GM19397 (cell line): ENCODE measurements around the gene RAB36.

Experiments
- ATAC-seq: cut with Tn5 transposase; IDR thresholded peaks from one replicate; pipeline ENCODE4 v1.9.1; 2021; ENCODE audit warnings: mild to moderate bottlenecking, moderate library complexity; ENCODE audit not compliant: unreplicated experiment

The RAB36 gene

GRCh38 chr22:23108249-23109078 is 36.8 kb upstream of the RAB36 start:
- ATAC-seq = no peak

GRCh38 chr22:23109079-23109347 is 36.3 kb upstream of the RAB36 start:
- no peak for ATAC-seq

- no peak for ATAC-seq
These were observed 35.8 kb upstream of the RAB36 start for GRCh38 chr22:23109441-23109978.

GRCh38 chr22:23110190-23110921 is 34.9 kb upstream of the RAB36 start:
- no peak for ATAC-seq

- no peak for ATAC-seq
These were observed 34.3 kb upstream of the RAB36 start for GRCh38 chr22:23110922-23111527.

GRCh38 chr22:23112472-23113012 is 32.7 kb upstream of the RAB36 start:
- ATAC-seq = no peak

GRCh38 chr22:23113067-23113846 is 32.0 kb upstream of the RAB36 start:
- no peak for ATAC-seq

- ATAC-seq = no peak
These were observed 31.2 kb upstream of the RAB36 start for GRCh38 chr22:23113847-23114720.

- ATAC-seq = no peak
These were observed 30.6 kb upstream of the RAB36 start for GRCh38 chr22:23114721-23115020.

- no peak for ATAC-seq
These were observed 29.9 kb upstream of the RAB36 start for GRCh38 chr22:23115369-23115768.

GRCh38 chr22:23115825-23116494 is 29.3 kb upstream of the RAB36 start:
- ATAC-seq = no peak

GRCh38 chr22:23116506-23117263 is 28.6 kb upstream of the RAB36 start:
- no peak for ATAC-seq

- ATAC-seq = no peak
These were observed 28.0 kb upstream of the RAB36 start for GRCh38 chr22:23117275-23117674.

- no peak for ATAC-seq
These were observed 27.2 kb upstream of the RAB36 start for GRCh38 chr22:23117891-23118646.

GRCh38 chr22:23118647-23119493 is 26.4 kb upstream of the RAB36 start:
- no peak for ATAC-seq

GRCh38 chr22:23119494-23120414 is 25.5 kb upstream of the RAB36 start:
- ATAC-seq = no peak
